SH-SY5Y (cell line): Measurements from ENCODE around the gene GUCY1A2.

Experiments
- GATA2 ChIP-seq: IDR thresholded peaks from 2 replicates; pipeline ENCODE4 v1.6.1; 2011; ENCODE audit warnings: mild to moderate bottlenecking, low read depth, low read length
- GATA3 ChIP-seq: IDR thresholded peaks from 2 replicates; pipeline ENCODE4 v1.6.1; 2011; ENCODE audit warnings: low read depth, mild to moderate bottlenecking, low read length, moderate library complexity

The GUCY1A2 gene

GRCh38 chr11:106625566-106625965, 392.7 kb downstream of the GUCY1A2 start:
- TF ChIP-seq GATA3 (no peak), GATA2 (no peak)

- no peak for TF ChIP-seq GATA3
- TF ChIP-seq GATA2 = no peak
Measured at GRCh38 chr11:106624377-106624776, 393.9 kb downstream of the GUCY1A2 start.
